Stimulated activated CD4-positive, alpha-beta T cell treated with anti-CD3 and anti-CD28 coated beads, Interleukin-4, amount 100 ng/mL, for 1 hour (primary cell): ENCODE data around the gene NAIF1.
"Not testable (repeated sequence)": the region's sequence is repeated elsewhere in the genome, so short reads cannot be mapped to it uniquely, and the experiment has no call there.

Source experiments
- DNase-seq: peaks from one replicate; pipeline ENCODE4 v3.0.0-alpha.2; 2020

The NAIF1 gene

DNA sequence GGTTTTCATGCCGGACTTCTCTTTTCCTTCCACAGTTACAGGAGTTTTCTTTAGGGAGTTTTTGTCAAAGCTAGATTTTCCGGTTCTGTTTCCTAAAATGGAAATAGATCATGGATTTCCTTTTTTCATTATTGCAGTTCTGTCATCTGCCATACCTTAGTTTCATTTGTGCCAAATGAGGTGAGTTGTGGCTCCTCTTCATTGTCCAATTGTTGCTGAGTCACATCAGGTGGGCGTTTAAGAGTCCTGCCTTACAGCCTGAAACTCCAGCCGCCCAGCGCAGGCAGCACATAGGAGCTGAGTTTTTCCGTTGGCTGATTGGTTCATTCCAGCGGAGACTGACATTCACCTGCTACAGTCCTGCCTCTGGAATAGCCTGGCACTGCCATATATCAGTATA lies 15.0 kb upstream of the NAIF1 start:
- no peak for DNase-seq

DNA sequence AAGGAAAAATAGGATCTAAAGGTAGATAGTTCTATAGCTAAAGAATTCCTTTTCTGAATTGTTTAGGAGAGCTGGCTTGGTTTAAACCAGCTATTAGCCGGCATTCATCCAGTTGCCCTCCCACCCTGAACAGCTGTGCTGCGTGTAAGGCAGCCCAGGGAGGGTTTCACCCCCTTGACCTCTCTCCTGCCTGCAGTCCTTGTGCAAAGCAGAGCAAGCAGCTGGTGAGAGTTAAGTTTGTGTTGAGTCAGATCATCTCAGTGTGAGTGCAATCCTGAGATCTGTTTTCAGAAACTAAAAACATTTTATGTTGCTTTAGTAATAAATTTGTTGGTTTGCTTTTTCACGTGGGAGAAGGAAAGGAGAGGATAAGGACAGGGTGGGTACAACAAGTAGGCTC lies 13.9 kb upstream of the NAIF1 start:
- no peak for DNase-seq

DNA sequence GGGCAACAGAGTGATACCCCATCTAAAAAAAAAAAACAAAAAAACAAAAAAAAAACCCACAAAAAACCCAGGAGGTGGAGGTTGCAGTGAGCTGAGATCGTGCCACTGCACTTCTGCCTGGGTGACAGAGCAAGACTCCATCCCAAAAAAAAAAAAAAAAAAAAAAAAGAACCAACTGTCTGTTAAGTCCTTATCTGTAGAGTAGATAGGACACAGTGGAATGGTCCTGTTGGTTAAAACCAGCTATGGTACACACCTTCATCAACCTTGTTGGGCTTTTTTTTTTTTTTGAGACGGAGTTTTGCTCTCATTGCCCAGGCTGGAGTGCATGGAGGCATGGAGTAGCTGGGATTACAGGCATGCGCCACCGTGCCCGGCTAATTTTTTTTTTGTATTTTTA lies 13.1 kb upstream of the NAIF1 start:
- DNase-seq, result no peak

DNA sequence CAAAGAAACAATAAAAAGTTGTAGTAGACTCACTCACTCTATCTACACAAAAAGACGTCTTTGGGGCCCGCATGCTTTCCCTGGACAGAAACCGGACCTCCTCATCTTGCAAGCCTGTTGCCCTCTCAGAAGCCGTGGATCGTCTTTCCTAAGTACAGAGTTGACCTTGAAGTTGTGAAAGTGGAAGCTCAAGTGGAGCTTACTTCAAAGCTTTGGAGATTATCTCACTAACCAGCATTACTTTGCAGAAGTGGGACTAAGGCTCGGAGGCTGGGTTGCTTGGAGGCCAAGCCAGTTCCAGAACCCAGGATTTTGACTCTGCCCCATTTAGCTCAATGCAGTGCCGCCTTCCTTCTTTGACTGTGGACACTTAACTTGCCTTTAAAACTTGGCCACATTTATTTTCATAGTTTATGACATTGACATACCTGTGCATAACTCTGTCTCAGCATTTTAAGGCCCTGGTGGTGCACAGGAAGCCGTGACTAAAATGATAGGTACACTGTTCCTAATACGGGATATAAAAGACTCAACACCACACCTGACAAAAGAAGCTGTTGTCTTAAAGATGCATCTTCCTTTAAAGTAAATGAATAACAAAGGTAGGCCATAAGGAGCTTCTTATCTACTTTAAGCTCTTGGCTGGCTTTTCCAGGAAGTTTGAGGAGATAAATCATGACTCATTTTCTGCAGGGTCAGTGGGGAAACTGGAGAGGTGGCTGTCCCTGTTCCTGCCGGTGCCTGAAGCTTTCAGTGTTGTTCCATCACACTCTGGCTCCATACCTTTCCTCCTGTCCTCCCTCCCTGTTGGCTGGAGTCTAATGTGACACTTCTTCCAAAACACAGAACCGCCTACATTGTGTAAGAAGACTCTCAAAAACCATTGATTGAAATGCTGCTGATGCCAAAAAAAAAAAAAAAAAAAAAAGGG lies 11.6 kb upstream of the NAIF1 start:
- DNase-seq, result no peak

DNA sequence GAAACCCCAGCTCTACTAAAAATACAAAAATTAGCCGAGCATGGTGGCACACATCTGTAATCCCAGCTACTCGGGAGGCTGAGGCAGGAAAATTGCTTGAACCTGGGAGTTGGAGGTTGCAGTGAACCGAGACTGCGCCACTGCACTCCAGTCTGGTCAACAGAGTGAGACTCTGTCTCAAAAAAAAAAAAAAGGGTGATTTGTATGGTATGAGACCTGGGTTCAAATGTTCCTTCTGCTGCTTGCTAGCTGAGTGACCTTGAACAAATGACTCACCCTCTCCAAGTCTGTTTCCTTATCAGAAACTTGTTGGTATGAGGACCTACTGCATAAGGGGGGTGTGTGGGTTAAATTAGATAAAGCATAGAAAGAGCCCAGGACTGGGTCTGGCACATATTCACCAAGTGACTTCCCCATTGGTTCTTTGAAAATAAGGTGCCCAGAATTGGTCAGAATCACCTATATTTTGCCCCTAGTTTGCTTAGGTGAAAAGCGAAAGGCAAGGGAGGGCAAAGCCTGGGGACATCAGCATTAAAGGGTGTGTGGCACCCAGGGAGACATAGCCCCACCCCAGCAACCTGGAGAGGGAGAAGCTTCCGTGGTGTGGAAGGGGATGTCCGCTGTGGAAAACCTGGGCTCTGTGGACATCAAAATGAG lies 10.9 kb upstream of the NAIF1 start:
- no peak for DNase-seq

DNA sequence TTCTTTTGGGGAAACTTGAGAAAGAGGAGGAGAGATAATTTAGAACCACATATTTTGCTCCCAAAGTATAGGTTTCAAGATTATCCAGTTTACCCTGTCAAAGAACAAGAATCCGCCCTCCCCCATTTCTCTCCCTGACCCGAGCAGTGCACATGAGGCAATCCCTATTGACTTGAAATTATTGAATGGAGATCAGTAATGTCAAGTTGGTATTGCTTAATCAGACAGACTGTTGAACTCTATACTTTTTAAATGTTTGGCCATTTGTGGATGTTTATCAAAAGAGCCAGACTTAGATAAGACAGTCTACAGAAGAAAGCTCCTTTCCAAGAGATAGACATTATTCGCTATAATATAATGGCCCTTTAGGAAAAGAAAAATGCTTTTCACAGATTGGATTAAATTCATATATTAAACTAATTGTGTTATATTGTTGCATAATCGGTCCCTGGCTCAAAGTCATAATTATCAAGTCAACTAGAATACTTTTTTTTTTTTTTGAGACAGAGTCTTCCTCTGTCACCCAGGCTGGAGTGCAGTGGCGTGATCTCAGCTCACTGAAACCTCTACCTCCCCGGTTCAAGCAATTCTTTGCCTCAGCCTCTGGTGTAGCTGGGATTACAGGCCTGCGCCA lies 6.2 kb upstream of the NAIF1 start:
- no peak for DNase-seq

DNA sequence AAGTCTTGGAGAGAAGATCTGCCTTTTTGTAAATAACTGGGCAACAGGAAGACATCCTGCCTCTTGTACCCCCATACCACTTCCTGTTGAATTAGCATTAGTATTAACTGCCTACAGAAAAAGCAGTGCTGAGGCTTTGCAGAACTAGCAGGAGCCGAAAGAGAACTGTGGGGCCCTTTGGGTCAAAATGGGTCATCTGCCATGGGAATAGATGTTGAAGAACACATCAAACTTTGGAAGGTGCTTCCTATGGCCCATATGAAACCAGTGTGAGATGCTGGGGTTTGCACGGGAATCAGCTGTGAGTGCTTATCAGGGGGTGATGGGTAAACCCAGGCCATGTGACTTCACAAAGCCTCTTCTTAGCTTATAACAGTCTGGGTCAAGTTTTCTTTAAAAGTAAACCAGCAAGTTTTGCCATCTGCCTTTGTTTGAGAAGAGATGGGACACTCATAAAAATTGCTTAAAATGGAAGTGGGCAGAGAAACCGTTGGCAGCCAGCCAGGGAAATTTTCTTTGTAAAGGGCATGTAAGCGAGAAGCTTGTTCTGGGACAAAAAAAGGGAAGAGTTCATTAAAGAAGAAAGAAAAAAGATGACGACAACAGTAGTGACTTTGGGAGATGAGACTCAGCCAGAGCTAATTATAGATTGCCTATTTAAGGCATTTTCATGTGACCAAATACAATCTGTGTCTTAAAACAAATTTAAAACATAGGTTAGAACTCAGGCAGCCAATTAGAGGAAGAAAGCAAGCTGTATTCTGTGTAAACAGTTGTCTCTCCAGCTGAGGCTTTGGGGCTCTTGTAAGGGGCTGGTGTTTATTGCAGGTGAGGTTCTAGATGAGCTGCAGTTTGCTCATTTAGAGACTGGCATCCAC lies 5.3 kb upstream of the NAIF1 start:
- DNase-seq, result peak; percentile 52

DNA sequence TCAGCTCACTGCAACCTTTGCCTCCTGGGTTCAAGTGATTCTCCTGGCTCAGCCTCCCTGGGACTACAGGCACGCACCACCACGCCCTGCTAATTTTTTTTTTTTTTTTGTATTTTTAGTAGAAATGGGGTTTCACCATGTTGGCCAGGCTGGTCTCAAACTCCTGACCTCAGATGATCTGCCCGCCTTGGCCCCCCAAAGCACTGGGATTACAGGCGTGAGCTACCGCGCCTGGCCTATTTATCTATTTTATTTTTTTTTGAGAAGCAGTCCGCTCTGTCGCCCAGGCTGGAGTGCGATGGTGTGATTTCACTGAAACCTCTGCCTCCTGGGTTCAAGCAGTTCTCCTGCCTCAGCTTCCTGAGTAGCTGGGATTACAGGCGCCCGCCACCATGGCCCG lies 4.4 kb upstream of the NAIF1 start:
- DNase-seq, result not testable (repeated sequence)

DNA sequence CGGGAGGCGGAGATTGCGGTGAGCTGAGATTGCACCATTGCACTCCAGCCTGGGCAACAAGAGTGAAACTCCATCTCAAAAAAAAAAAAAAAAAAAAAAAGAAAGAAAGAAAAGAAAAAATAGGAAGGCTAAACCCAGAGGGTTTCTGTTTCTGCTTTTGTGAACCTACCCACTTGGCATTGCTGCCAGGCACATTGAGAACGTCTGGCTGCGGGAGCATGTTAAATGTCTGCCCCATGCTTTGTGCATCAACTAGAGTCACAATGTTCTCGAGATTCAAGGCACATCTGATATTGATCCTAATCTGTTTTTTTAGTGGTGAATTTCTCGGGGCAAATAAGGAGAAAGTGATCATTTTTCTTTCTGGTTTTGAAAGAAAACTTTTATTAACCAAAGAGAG lies 3.8 kb upstream of the NAIF1 start:
- DNase-seq, result no peak

DNA sequence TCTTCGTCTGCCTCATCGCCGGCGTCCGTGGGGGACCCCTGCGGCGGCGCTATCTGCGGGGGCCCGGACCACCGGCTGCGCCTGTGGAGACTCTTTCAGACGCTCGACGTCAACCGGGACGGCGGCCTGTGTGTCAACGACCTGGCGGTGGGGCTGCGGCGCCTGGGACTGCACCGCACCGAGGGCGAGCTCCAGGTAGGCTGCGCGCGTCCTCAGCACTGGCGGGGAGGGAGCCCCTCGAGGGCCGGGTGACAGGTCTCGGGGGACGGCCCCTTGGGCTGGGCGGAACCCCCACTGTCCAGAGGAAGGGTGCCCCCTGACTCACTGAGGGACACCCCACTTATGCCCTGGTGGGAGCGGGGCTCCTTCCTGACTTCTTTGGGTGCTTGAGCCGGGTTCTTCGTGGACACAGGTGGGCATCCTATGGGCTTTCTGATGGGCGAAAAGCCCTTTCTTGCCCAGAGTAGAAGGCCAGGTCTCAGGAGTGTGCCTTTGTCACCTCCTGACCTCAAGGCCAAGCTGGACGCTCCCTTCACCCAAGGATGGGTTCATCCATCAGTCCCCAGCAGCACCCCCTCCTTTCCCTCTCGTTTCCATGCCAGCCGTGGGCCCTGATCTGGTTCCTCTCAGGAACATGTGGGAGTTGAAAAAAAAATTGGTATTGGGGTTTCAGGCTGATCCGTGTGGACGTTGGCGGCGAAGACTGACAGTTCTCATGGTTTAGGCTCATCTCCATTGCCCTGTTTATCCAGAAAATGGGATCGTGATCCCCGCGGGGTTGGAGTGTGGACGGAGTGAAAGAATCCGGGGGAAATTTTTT lies 1.5 kb upstream of the NAIF1 start:
- DNase-seq, result peak; percentile 46

DNA sequence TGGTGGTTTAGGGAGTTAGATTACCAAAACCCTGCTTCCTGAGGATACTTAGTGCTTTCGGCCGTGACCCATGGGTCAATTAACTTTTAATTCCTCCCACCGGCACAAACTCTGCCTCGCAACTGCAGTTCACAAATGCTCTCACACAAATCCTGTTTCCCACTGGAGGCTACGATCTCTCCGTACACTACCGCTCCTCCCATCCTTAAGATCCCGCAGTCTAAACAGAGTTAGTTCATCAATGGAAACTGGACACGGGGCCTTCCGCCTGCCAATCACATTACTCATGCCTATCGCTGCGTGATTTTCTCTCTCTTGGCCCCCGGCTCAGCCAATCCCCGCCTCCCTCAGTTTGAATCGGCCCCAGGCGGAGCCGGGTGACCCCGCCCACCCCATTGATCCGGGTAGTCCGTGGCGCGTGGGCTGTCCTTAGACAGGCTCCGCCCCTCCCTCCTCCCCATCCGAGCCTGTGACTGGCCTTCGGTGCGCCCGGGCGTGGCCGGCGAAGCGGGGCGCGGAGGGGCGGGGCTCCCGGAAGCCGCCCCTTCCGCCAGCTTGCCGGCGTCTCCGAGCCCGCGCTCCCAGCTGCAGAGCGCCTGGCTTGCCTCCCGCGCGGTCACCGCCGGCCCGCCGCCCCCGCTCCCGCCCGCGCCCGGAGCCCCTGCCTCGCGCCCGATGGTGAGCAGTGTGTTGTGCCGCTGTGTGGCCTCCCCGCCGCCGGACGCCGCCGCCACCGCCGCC lies 695 bp upstream of the NAIF1 start, which contains the start of gene SLC25A25:
Gene SLC25A25, plus strand, starts transcription at position 588 of the 741 bp plus-strand sequence. Its CDS starts 88 bp downstream, at position 676.
- peak; percentile 100 for DNase-seq

DNA sequence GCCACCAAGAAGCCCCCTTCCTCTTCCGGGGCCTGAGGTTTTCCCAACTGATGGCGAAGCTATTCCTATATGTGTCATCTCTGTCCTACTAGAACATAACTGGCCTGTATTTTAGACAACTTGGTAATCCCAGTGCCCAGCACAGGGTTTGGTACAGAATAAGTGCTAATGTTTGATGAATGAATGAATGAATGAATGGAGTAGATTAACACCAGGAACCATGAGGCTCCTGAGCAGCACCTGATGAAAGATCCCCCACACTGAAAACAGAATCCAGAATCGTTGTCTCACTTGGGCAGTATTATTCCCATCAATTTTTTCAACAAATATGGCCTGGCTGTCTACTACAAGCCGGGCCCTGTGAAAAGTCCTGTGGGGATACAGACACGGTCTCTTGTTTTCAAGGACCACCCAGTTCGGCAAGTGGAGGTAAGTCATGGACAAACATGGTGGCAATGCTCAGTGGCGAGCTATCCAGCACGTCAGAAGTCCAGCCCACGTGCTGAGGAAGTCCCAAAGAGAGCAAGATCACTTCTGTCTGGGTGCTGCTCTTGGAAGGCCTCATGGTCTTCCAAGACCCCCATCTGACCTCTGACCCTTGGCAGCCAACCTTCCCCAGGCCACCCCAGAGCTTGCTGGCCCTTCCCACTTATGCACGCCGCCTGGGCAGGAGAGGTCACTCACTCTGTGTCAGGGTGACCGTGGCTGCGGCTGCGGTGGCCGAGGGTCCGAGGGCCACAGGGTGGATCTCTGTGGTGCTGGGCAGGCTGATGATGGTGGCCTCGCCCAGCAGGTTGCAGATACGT lies 1.0 kb downstream of the NAIF1 start:
- DNase-seq, result no peak

DNA sequence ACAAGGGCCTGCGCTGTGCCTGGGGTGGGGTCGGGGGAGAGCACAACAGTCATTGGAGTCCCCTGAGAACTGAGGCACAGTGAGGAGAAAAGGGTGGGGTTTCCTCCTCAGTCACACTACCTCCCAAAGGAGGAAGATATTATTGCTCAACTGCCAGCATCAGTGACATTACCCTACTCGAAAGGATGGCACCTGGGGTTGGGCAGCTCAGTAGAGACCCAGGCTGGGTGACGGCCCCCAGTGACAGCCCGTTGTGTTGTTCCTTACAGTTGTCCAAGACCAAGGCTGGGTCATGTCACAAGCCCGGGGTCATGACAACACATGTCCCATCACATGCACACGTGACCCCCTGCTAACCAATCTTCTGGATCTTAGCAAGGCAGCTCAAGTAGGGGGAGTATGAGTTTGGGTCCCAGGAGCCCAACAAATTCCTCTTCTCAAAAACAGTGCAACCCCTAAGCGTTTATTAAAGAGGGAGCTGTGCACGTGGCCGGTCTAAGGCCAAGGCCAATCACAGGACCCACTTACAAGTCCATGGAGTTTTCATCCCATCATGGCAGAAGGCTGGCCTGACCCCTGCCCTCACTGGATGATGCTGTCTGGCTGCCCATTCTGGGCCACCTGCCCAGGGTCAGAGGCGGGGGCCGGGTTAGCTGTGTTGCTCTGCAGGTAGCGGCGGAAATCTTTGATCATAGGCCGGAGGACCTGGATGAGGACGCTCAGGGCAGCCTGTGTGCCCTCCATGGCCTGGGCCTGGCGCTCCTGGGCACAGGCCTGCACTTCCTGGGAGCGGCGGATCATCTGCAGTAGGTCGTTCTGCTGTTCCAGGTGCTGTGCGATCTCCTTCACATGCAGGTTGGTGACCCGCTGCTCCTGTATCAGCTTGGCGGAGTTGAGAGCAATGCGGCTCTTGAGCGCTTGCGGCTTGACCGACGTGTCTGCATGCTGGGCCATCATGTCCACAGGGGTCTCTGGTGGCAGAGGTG lies 4.0 kb downstream of the NAIF1 start:
- DNase-seq, result no peak

DNA sequence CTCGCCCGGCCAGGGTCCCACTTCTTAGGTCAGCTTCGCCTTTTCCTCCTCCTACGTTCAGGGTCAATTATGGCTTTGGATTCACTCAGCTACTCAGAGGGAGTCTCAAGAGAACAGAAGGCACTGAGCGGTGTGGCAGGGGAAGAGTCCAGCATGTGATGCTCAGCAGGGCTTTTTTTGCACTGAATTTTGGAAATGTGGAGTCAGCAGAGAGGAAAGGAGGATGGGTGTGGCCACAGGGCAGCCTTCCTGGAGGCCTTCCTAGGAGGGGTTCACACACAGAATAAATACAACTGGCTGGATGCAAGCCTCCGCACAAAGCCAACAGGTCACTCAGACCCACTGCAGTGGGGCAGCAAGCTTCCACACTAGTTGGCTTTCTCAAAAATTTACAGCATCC lies 4.8 kb downstream of the NAIF1 start:
- no peak for DNase-seq

DNA sequence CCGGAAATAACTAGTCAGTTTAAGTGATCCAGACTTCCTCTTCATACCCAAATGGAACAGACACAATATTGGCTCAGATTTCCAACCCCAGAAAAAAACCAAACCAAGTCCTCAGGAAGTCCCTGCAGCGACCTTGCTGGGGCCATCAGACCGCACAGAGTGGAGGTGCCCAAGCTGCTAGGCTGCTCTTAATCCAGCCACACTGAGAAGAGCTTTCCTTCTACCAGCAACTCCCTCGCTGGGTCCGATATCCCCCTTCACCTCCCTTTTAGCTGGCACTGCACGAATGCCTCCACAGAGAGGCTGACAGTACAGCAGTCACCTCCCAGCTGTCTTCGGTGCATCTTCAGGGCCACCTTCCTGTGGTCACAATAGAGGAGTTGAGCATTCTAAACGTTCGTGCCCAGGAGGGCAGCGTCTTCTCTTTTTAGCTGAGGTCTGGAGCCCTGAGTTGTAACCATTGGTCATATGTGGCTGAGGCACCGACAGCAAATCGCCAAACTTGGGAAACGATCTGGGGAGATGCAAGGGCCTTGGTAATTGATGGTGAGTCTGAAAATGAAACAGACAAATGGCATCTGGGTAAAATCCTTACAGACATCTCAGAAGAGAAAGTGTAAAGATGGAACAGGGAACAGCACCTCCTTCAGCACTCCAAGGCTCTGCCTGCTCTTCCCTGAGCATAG lies 5.7 kb downstream of the NAIF1 start:
- no peak for DNase-seq

DNA sequence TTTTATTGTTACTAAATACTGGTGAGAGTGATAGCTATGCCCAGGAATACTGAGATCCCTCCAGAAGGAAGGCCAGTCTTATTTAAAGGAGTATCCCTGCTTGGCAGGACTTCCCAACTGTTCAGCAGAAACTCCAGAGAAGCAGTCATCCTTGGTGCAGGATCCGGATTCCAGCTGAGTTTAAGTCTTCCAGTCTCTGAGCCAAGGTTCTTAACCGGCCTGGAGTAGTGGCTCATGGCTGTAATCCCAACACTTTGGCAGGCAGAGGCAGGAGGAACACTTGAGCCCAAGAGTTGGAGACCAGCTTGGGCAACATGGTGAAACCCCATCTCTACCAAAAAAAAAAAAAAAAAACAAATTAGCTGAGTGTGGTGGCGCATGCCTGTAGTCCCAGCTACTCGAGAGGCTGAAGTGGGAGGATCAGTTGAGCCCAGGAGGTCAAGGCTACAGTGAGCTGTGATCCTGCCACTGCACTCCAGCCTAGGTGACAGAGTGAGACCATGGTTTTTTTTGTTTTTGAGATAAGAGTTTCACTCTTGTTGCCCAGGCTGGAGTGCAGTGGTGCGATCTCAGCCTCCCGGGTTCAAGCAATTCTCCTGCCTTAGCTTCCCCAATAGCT lies 7.6 kb downstream of the NAIF1 start:
- no peak for DNase-seq

DNA sequence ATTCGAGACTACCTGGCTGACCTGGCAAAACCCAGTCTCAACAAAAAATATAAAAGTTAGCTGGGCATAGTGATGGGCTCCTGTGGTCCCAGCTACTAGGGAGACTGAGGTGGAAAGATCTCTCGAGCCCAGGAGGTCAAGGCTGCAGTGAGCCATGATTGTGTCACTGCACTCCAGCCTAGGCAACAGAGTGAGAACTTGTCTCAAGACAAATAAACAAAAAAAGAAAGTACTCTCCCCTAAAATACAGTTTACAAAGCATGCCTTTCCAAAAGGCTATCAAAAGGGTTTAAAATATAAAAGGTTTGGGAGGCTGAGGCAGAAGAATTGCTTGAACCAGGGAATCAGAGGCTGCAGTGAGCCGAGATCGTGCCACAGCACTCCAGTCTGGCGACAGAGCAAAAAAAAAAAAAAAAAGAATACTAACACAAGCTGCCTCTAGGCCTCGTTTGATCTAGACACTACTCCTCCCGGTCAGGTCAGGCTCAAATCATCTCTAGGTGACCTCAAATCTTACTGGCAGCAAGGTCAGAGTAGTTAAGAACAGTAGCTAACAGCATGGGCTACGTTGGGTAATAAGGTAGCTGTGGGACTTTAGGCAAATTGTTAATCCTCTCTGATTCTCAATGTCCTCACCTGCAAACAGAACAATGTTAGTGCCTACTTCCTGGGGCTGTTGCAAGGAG lies 9.3 kb downstream of the NAIF1 start:
- DNase-seq, result no peak
